Measurements from ENCODE around the gene MOGAT3.
A peak's percentile ranks its signal among the peaks of the same experiment; 100 is the strongest.

MOGAT3 gene

GRCh38 chr7:101172005-101172853 is 28.6 kb downstream of the MOGAT3 start:
- DNase-seq, result peak; percentile 60 to 76

GRCh38 chr7:101171442-101171837 is 29.4 kb downstream of the MOGAT3 start:
- DNase-seq, result no peak

- DNase-seq, result no peak
Measured at GRCh38 chr7:101170617-101171441, 30.0 kb downstream of the MOGAT3 start.

GRCh38 chr7:101169838-101170551 is 30.8 kb downstream of the MOGAT3 start:
- DNase-seq, result peak in 1 of 2 experiments; percentile 75

DNA sequence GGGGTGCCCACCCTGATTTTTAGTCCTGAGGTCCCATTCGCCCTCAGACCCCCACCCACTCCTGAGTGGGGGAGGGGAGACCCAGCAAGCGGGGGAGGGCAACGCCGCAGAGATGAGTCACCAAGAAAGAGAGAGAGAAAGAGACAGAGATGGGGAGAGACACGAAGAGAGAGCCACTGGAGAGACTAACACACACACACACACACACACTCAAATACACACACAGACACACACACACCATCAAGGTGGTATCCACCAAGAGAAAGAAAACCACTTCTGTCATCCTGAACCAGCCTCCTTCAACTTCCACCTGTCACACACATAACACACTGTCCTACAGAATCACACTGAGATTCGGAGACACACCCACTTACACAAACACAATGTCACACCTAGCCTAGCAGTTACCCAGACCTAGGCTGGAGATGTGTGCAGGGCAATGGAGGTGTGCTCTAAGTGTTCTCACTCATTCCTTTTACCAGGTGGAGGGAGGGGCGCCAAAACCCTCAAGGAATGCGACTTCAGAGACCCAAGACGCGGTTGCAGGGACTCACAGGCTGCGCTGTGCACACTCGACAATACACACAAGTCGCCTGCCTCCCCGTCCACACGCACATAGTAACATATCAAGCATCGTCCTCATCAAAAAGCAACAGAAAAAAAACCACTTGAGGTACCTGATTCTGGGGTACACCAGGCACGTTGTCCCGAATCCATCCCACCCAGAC is 31.6 kb downstream of the MOGAT3 start:
- no peak for DNase-seq

DNA sequence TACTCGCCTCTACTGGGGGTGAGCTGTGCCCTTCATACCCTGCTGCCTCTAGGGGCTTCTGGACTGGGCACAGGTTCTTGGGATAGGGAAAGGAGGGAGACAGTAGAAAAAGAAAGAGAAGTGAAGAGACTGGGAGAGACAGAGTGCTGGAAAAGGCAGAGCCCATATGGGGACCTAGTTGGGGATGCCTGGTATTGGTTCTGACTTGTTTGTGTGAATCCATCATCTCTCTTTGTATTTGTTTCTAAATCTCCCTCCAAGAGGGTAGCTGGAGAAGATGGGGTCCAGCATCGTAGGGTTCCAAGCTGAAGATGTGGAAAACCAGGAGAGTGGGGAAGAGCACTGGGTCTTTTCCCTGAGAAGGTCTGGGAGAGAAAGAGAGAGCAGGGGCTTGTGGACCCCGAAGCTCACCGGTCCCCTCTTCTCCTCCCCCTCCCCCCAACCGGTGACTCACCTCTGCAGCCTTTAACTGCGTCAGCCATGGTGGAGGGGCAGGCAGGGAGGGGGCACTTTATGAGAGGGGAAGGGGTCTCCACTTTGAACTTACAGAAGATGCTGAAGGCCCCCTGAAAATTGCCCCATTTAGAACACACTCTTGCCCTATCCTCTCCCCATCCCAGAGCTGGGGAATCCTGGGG is 32.3 kb downstream of the MOGAT3 start:
- DNase-seq, result no peak

GRCh38 chr7:101167645-101168411 is 33.0 kb downstream of the MOGAT3 start:
- DNase-seq, result no peak

DNA sequence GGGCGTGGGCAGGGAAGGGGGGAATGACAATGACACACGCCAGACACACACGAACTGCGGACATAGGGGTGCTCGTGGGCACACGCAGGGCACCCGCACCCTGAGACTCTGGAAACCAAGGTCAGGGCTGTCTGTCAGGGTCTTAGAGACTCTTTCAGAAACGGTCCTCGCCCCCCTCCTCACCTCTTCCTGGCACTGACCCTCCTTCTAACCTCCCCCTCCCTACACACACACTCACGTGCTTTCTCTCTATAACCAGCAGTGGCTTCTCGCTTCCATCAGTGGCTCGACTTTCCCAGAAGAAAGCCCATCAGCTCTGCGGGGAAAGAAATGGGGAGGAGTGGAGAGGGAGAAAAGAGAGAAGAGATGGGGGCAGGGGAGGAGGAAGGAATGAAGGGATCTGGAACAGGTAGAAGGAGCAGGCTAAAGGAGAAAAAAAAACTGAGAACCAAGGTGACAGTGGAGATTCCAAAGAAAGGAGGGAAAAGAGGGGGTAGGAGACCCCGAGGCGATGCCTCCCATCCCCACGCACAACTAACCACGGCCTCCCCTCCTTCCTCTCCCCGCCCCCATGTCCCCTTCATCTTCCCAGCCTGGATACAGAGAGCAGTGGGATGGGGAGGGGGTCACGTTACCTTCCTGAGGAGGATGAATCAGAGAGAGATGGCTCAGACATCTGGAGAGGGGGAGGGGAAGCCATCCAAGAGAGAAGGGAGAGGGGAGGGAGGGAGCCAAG is 33.8 kb downstream of the MOGAT3 start:
- no peak for DNase-seq

DNA sequence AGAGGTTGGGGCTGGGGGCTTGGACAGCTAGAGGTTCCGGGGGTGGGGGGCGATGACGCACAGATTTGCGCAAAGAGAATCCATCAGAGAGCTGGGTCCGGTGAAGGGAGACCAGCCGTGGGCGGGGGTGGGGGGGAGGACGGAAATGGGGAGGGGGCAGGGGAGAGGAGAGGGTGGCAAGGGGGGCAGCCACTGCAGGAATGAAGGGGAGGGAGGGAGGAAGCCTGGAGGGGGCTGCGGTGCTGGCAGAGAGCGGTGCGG is 34.3 kb downstream of the MOGAT3 start:
- DNase-seq, result no peak

DNA sequence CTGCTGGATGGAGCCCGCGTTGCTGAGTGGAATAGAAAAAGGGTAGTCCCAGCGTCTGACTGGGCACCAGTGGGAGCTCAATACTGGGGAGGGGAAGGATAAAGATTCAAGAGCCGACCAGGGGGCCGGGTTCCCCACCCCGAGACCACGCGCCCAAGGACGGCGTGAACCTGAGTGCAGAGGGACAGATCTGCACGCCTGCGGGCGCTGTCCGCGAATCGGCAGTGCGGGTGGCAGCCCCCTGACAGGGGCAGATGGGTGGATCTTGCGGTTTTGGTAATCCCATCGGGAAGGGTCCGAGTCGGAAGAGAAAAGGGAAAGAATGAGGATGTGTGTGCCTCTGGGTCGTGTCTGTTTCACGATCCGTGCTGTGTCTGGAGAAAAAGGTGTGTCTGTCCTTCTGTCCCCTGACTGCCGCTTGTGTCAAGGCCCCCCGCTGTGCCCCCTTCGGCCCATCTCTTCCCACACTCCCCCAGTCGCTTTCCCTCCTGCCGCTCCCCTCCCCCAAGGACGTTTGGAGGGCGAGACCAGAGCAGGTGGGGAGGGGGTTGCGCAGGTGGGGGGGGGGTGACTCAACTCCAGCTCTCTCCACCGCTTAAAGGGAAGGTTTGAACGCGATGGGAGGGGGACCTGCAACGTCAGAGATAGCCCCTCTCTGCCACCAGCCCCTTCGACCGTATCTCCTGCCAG is 34.7 kb downstream of the MOGAT3 start:
- DNase-seq, result no peak

GRCh38 chr7:101165075-101165957 is 35.5 kb downstream of the MOGAT3 start, which contains the start of gene VGF:
Gene VGF (minus strand): TSS chr7:101165569. CDS start chr7:101164843, 726 bp downstream.
- DNase-seq, result peak; percentile 86 to 97

- peak in 1 of 2 experiments; percentile 50 for DNase-seq
Measured at GRCh38 chr7:101164071-101164840, 36.6 kb downstream of the MOGAT3 start.

GRCh38 chr7:101163279-101164070 is 37.4 kb downstream of the MOGAT3 start:
- DNase-seq, result peak; percentile 26 to 79

- DNase-seq, result peak; percentile 35 to 85
Measured at GRCh38 chr7:101162551-101163278, 38.1 kb downstream of the MOGAT3 start.

DNA sequence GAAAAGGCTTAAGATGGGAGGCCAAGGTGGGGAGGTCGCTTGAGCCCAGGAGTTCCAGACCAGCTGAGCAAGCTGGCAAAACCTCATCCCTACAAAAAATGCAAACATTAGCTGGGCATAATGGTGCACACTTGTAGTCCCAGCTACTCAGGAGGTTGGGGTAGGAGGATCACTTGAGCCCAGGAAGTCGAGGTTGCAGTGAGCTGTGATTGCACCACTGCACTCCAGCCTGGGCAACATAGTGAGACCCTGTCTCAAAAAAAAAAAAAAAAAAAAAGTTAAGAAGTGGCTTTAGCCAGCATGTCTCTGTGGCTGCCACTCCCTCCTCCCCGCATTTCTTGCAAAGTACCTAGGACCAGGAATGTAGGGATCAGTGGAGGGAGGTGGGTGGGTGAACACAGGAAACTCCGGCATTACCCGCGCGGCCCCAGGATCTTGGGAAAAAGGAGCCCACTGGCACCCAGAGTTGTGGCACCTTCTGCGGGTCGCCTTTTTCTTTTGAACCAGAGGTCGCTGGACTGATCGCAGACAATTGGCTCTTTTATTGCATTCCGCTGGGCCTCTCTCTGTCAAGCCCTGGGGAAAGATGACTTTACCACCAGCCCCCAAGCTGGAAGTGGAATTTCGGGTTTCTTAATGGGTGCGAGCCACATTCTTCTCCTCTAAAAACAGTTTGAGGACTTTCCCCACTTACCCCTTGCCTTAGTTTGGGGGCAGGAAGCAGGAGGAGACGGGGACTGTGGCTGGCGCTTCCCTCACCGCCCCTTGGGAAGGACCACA is 39.0 kb downstream of the MOGAT3 start:
- no peak for DNase-seq

- DNase-seq, result no peak
Measured at GRCh38 chr7:101160910-101161309, 39.9 kb downstream of the MOGAT3 start.

Data from NCI-H526 (cell line).